Mesenchymal stem cell (in vitro differentiated cells and primary cell): ENCODE measurements around the gene BCL2.

Experiments
- DNase-seq: peaks from one replicate; pipeline ENCODE4 v3.0.0-alpha.2; 2013
- H2AFZ ChIP-seq: one replicate; pipeline ENCODE4 v1.6.1; 2013; ENCODE audit warnings: low read depth, mild to moderate bottlenecking, control low read depth, inconsistent platforms, low read length, moderate library complexity
- H2AK5ac ChIP-seq: 2 replicates; pipeline ENCODE4 v1.6.1; 2013; ENCODE audit warnings: low read length, moderate library complexity, mild to moderate bottlenecking, inconsistent platforms; ENCODE audit not compliant: severe bottlenecking
- H2BK120ac ChIP-seq: one replicate; pipeline ENCODE4 v1.6.1; 2013; ENCODE audit warnings: low read depth, mild to moderate bottlenecking, inconsistent platforms, low read length, moderate library complexity
- H2BK12ac ChIP-seq, 2 experiments: one replicate each; pipeline ENCODE4 v1.6.1; 2013; ENCODE audit warnings: inconsistent platforms in 2 of 2, low read length in 2 of 2, mild to moderate bottlenecking in 2 of 2, moderate library complexity in 2 of 2, control low read depth in 1 of 2
- H2BK15ac ChIP-seq: one replicate; pipeline ENCODE4 v1.6.1; 2013; ENCODE audit warnings: mild to moderate bottlenecking, low read depth, inconsistent platforms; ENCODE audit not compliant: poor library complexity, severe bottlenecking
- H2BK5ac ChIP-seq: 2 replicates; pipeline ENCODE4 v1.6.1; 2013; ENCODE audit warnings: low read depth, mild to moderate bottlenecking, low read length, control low read depth, inconsistent platforms; ENCODE audit not compliant: poor library complexity, severe bottlenecking
- H3K14ac ChIP-seq, 2 experiments: one replicate each; pipeline ENCODE4 v1.6.1; 2013; ENCODE audit warnings: inconsistent platforms in 2 of 2, low read length in 2 of 2, control low read depth in 1 of 2, mild to moderate bottlenecking in 1 of 2, moderate library complexity in 1 of 2
- H3K18ac ChIP-seq, 2 experiments: one replicate each; pipeline ENCODE4 v1.6.1; 2013; ENCODE audit warnings: inconsistent platforms in 2 of 2, low read length in 2 of 2, control low read depth in 1 of 2, low read depth in 1 of 2, mild to moderate bottlenecking in 1 of 2
- H3K23ac ChIP-seq, 2 experiments: one replicate each; pipeline ENCODE4 v1.6.1; 2013; ENCODE audit warnings: inconsistent platforms in 2 of 2, low read length in 2 of 2, mild to moderate bottlenecking in 2 of 2, moderate library complexity in 2 of 2, control low read depth in 1 of 2
- H3K27ac ChIP-seq: 2 replicates; pipeline ENCODE4 v1.5.1; 2013; ENCODE audit warnings: mild to moderate bottlenecking, moderate library complexity, low read length, control low read depth, inconsistent platforms; ENCODE audit not compliant: poor library complexity, severe bottlenecking
- H3K27me3 ChIP-seq, 2 experiments: 2 replicates each; pipeline versions ENCODE4 v1.6.1 to v1.7.0; 2013; ENCODE audit warnings: low read length in 2 of 2, mild to moderate bottlenecking in 2 of 2, moderate library complexity in 2 of 2, control low read depth in 1 of 2, inconsistent platforms in 1 of 2; ENCODE audit not compliant: control insufficient read depth in 1 of 2, insufficient read depth in 1 of 2
- H3K36me3 ChIP-seq, 2 experiments: 2 replicates each; pipeline versions ENCODE4 v1.6.1 to v1.7.0; 2013; ENCODE audit warnings: low read length in 2 of 2, control low read depth in 1 of 2, inconsistent platforms in 1 of 2, low read depth in 1 of 2, mild to moderate bottlenecking in 1 of 2; ENCODE audit not compliant: insufficient read depth in 2 of 2, control insufficient read depth in 1 of 2
- H3K4ac ChIP-seq, 2 experiments: one replicate each; pipeline ENCODE4 v1.6.1; 2013; ENCODE audit warnings: inconsistent platforms in 2 of 2, low read length in 2 of 2, mild to moderate bottlenecking in 2 of 2, moderate library complexity in 2 of 2, control low read depth in 1 of 2, low read depth in 1 of 2
- H3K4me1 ChIP-seq: 2 replicates; pipeline ENCODE4 v1.6.1; 2013; ENCODE audit warnings: low read depth, low read length, control low read depth; ENCODE audit not compliant: control insufficient read depth, insufficient read depth
- H3K4me2 ChIP-seq: 2 replicates; pipeline ENCODE4 v1.6.1; 2013; ENCODE audit warnings: low read length, mild to moderate bottlenecking, inconsistent platforms; ENCODE audit not compliant: poor library complexity, severe bottlenecking
- H3K4me3 ChIP-seq, 2 experiments: 2 replicates each; pipeline versions ENCODE4 v1.5.1 to v1.7.0; 2013; ENCODE audit warnings: low read length in 2 of 2, mild to moderate bottlenecking in 2 of 2, control low read depth in 1 of 2, low read depth in 1 of 2; ENCODE audit not compliant: insufficient read depth in 1 of 2
- H3K79me1 ChIP-seq: replicated peaks from 2 replicates; pipeline ENCODE4 v1.6.1; 2013; ENCODE audit warnings: mild to moderate bottlenecking, control low read depth, low read length, inconsistent platforms; ENCODE audit not compliant: poor library complexity, severe bottlenecking
- H3K9ac ChIP-seq: 2 replicates; pipeline ENCODE4 v1.7.0; 2013; ENCODE audit warnings: mild to moderate bottlenecking, low read length, moderate library complexity
- H3K9me3 ChIP-seq: 2 replicates; pipeline ENCODE4 v1.7.0; 2013; ENCODE audit warnings: mild to moderate bottlenecking, low read length; ENCODE audit not compliant: control insufficient read depth
- H4K8ac ChIP-seq: one replicate; pipeline ENCODE4 v1.6.1; 2013; ENCODE audit warnings: inconsistent platforms, mild to moderate bottlenecking, low read length, moderate library complexity
- H4K91ac ChIP-seq: one replicate; pipeline ENCODE4 v1.6.1; 2013; ENCODE audit warnings: mild to moderate bottlenecking, low read length, inconsistent platforms
- WGBS: methylation state at CpG from one replicate; pipeline ENCODE4 v1.1.7; 2013; ENCODE audit warnings: mixed read lengths; 5-methylcytosine and 5-hydroxymethylcytosine counted together

Gene BCL2

GRCh38 chr18:63195326-63196159, 124.0 kb downstream of the BCL2 start:
- no peak overlapping the region for H2AFZ ChIP-seq
- H3K18ac ChIP-seq: no peak overlapping the region

GRCh38 chr18:63192885-63193349, 126.7 kb downstream of the BCL2 start:
- 97% methylated on average over 3 of the region's 3 CpGs for WGBS
- Histone ChIP-seq H3K36me3 (no peaks in the 10 kb centered on the region), H3K14ac (no peak overlapping the region)

More at GRCh38 chr18:63195326-63196159, 124.0 kb downstream of the BCL2 start:
- Histone ChIP-seq H2AK5ac (no peak overlapping the region), H2BK15ac (no peak overlapping the region), H3K4me1 (no peaks in the 10 kb centered on the region), H3K9ac (no peak overlapping the region), H2BK5ac (no peak overlapping the region), H3K23ac (no peak overlapping the region), H3K36me3 (no peaks in the 10 kb centered on the region), H3K79me1 (peaks cover 1% of the 10 kb centered on the region), H3K27me3 (no peaks in the 10 kb centered on the region), H3K4ac (no peak overlapping the region), H2BK120ac (no peak overlapping the region), H3K27ac (no peak overlapping the region), H3K14ac (no peak overlapping the region), H4K8ac (no peak overlapping the region), H4K91ac (no peak overlapping the region), H3K4me3 (no peak overlapping the region), H2BK12ac (no peak overlapping the region), H3K9me3 (no peaks in the 10 kb centered on the region), H3K4me2 (no peak overlapping the region)
- 87% methylated on average over 4 of the region's 4 CpGs for WGBS
- no peak for DNase-seq

GRCh38 chr18:63192126-63192884, 127.3 kb downstream of the BCL2 start:
- Histone ChIP-seq H3K4me1 (no peaks in the 10 kb centered on the region), H3K27me3 (no peaks in the 10 kb centered on the region), H3K4me3 (no peak overlapping the region), H3K23ac (no peak overlapping the region), H3K4ac (no peak overlapping the region), H3K14ac (peak overlapping the region in 1 of 2 experiments; percentile 48), H2AK5ac (no peak overlapping the region), H3K9ac (no peak overlapping the region), H3K79me1 (peaks cover 1% of the 10 kb centered on the region), H2AFZ (no peak overlapping the region), H3K4me2 (no peak overlapping the region), H2BK120ac (no peak overlapping the region), H3K18ac (no peak overlapping the region), H4K91ac (no peak overlapping the region), H2BK15ac (no peak overlapping the region), H3K27ac (no peak overlapping the region), H4K8ac (no peak overlapping the region), H3K9me3 (no peaks in the 10 kb centered on the region), H2BK5ac (no peak overlapping the region), H2BK12ac (no peak overlapping the region), H3K36me3 (no peaks in the 10 kb centered on the region)
- 87% methylated on average over 4 of the region's 6 CpGs for WGBS
- no peak for DNase-seq

More at GRCh38 chr18:63192885-63193349, 126.7 kb downstream of the BCL2 start:
- no peak for DNase-seq
- Histone ChIP-seq H4K8ac (no peak overlapping the region), H3K23ac (no peak overlapping the region), H4K91ac (no peak overlapping the region), H3K27me3 (no peaks in the 10 kb centered on the region), H2AFZ (no peak overlapping the region), H3K27ac (no peak overlapping the region), H3K4me1 (no peaks in the 10 kb centered on the region), H3K4ac (no peak overlapping the region), H2BK5ac (no peak overlapping the region), H3K4me3 (no peak overlapping the region), H3K18ac (no peak overlapping the region), H3K9ac (no peak overlapping the region), H3K4me2 (no peak overlapping the region), H2AK5ac (no peak overlapping the region), H2BK12ac (no peak overlapping the region), H3K9me3 (no peaks in the 10 kb centered on the region), H3K79me1 (peaks cover 1% of the 10 kb centered on the region), H2BK120ac (no peak overlapping the region), H2BK15ac (no peak overlapping the region)

GRCh38 chr18:63191413-63191812, 128.2 kb downstream of the BCL2 start:
- WGBS: no CpG with 5 or more reads among the region's 1 CpG
- no peak for DNase-seq
- no peak overlapping the region for H2AK5ac ChIP-seq
- no peak overlapping the region for H2BK120ac ChIP-seq
- H3K4me1 ChIP-seq: no peaks in the 10 kb centered on the region
- no peaks in the 10 kb centered on the region for H3K27me3 ChIP-seq
- no peak overlapping the region for H4K8ac ChIP-seq
- H3K4ac ChIP-seq: no peak overlapping the region
- H3K79me1 ChIP-seq: peaks cover 1% of the 10 kb centered on the region
- H2BK12ac ChIP-seq: no peak overlapping the region
- no peak overlapping the region for H4K91ac ChIP-seq
- H3K4me3 ChIP-seq: no peak overlapping the region
- no peak overlapping the region for H3K23ac ChIP-seq
- H3K18ac ChIP-seq: no peak overlapping the region
- no peak overlapping the region for H3K27ac ChIP-seq
- no peak overlapping the region for H3K14ac ChIP-seq
- no peaks in the 10 kb centered on the region for H3K36me3 ChIP-seq
- H3K4me2 ChIP-seq: no peak overlapping the region
- no peak overlapping the region for H3K9ac ChIP-seq
- no peak overlapping the region for H2BK5ac ChIP-seq
- H2BK15ac ChIP-seq: no peak overlapping the region
- no peak overlapping the region for H2AFZ ChIP-seq
- no peaks in the 10 kb centered on the region for H3K9me3 ChIP-seq
